Caco-2 (cell line): ENCODE data around the gene CD86. TPM values are rescaled to one million over a fixed set of nuclear protein-coding genes. Genes with fewer than 3 reads are reported as not detected.

Experiments used
- Bru-seq: library from RNA; stranded (reverse); fragments of 400-500 nt; gene quantifications from one replicate; lab custom pipeline; 2021; lab: Mats Ljungman, UMichigan
- BruChase-seq, 2 experiments: library from RNA; stranded (reverse); fragments of 400-500 nt; gene quantifications; one replicate each; lab custom pipeline; 2021; lab: Mats Ljungman, UMichigan
- BruUV-seq: library from RNA; stranded (reverse); fragments of 400-500 nt; replicated peaks from 2 replicates; lab custom pipeline; 2021; lab: Mats Ljungman, UMichigan
- CTCF ChIA-PET: fragments of 300-600 bp; sonication (Branson Sonifier 250); formaldehyde crosslinking; loops from one replicate; lab custom pipeline; 2022; ENCODE audit warnings: antibody characterized with exemption; lab: Charles Lee
- POLR2A ChIA-PET: fragments of 300-600 bp; sonication (Branson Sonifier 250); formaldehyde crosslinking; loops from one replicate; lab custom pipeline; 2022; ENCODE audit warnings: antibody characterized with exemption; lab: Charles Lee
- DNase-seq, 2 experiments: peaks; one replicate each; pipeline versions ENCODE4 v3.0.0 to v3.0.0-alpha.2; 2020 to 2022
- H3K27me3 ChIP-seq: replicated peaks from 2 replicates; pipeline ENCODE4 v1.6.0; 2011; ENCODE audit warnings: low read length; ENCODE audit not compliant: control insufficient read depth, insufficient read depth
- H3K36me3 ChIP-seq: 2 replicates; pipeline ENCODE4 v1.5.1; 2011; ENCODE audit warnings: low read length; ENCODE audit not compliant: control insufficient read depth, insufficient read depth
- H3K4me1 ChIP-seq: fragments of 250-450 bp; sonication (Bioruptor Pico); 2 replicates; pipeline ENCODE4 v1.5.1; 2020; ENCODE audit warnings: mild to moderate bottlenecking
- H3K4me3 ChIP-seq: 2 replicates; pipeline ENCODE4 v1.5.1; 2011; ENCODE audit warnings: low read depth, mild to moderate bottlenecking, control low read depth, low read length
- H3K9me3 ChIP-seq: fragments of 250-450 bp; sonication (Bioruptor Pico); 2 replicates; pipeline ENCODE4 v1.5.1; 2020; ENCODE audit warnings: mild to moderate bottlenecking, moderate library complexity
- H3K27ac Mint-ChIP-seq: one replicate; pipeline ENCODE4 v1.8.0; 2022; ENCODE audit warnings: mixed read lengths; ENCODE audit not compliant: unreplicated experiment
- H3K27me3 Mint-ChIP-seq: one replicate; pipeline ENCODE4 v1.8.0; 2022; ENCODE audit warnings: mixed read lengths; ENCODE audit not compliant: insufficient read depth, unreplicated experiment
- H3K36me3 Mint-ChIP-seq: one replicate; pipeline ENCODE4 v1.8.0; 2022; ENCODE audit warnings: mild to moderate bottlenecking, mixed read lengths; ENCODE audit not compliant: insufficient read depth, unreplicated experiment
- H3K4me1 Mint-ChIP-seq: one replicate; pipeline ENCODE4 v1.8.0; 2022; ENCODE audit warnings: low read depth, mixed read lengths; ENCODE audit not compliant: unreplicated experiment
- H3K4me3 Mint-ChIP-seq: one replicate; pipeline ENCODE4 v1.8.0; 2022; ENCODE audit warnings: mild to moderate bottlenecking, moderate library complexity, mixed read lengths; ENCODE audit not compliant: unreplicated experiment
- H3K9me3 Mint-ChIP-seq: one replicate; pipeline ENCODE4 v1.8.0; 2022; ENCODE audit warnings: mixed read lengths; ENCODE audit not compliant: unreplicated experiment
- intact Hi-C: fragments of 100-400 bp; cut with micrococcal nuclease; formaldehyde crosslinking; loops from one replicate; pipeline ENCODE4 v1.10.0; 2022; ENCODE audit not compliant: unreplicated experiment
- long read RNA-seq: library from polyadenylated mRNA; stranded (forward); transcript quantifications from one replicate; pipeline ENCODE4 v2.0.0, GENCODE V29; 2022
- total RNA-seq: library from RNA; stranded (reverse); gene quantifications from 2 replicates; pipeline ENCODE4 v1.2.3, GENCODE V29; 2022
- TF ChIP-seq, protein P1 (sequence below), 2 experiments: fragments of 200-600 bp in 1 of 2; IDR thresholded peaks; 1 replicate in 1 of 2; 2 replicates in 1 of 2; pipeline versions ENCODE4 v1.5.1 to v1.8.0; 2011 to 2022; ENCODE audit warnings: antibody characterized with exemption in 1 of 2, control low read depth in 1 of 2, inconsistent platforms in 1 of 2, low read depth in 1 of 2, low read length in 1 of 2, mild to moderate bottlenecking in 1 of 2, moderate library complexity in 1 of 2; ENCODE audit not compliant: insufficient read depth in 1 of 2, severe bottlenecking in 1 of 2, unreplicated experiment in 1 of 2

The CD86 gene, protein sequence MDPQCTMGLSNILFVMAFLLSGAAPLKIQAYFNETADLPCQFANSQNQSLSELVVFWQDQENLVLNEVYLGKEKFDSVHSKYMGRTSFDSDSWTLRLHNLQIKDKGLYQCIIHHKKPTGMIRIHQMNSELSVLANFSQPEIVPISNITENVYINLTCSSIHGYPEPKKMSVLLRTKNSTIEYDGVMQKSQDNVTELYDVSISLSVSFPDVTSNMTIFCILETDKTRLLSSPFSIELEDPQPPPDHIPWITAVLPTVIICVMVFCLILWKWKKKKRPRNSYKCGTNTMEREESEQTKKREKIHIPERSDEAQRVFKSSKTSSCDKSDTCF
- total RNA-seq (not detected in 2 replicates), Bru-seq, nascent RNA (percentile 10 among the genes with signal in this experiment), BruChase-seq, experiment 1, labeled RNA remaining after a 2-hour chase (percentile 6 among the genes with signal in this experiment), BruChase-seq, experiment 2, labeled RNA remaining after a 6-hour chase (percentile 6 among the genes with signal in this experiment)
- long read RNA-seq = 0 reads

DNA sequence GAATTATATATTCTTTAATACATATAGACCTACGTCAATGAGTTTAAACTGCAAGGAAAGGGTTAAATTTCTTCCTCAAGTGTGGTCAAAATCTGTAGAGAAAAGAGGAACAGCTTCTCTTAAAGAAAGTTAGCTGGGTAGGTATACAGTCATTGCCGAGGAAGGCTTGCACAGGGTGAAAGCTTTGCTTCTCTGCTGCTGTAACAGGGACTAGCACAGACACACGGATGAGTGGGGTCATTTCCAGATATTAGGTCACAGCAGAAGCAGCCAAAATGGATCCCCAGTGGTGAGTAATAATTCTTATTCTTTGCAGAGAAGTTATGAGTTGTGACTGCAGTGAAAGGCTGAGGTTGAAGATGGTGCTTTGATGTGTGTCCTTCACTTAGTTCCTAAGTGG lies at the start of gene CD86:
TSS of gene CD86 (plus strand) at position 148 of the 400 bp plus-strand sequence. CDS start at position 276, 128 bp downstream.
- Mint-ChIP-seq H3K4me1 (no peaks in the 10 kb centered on the region), H3K9me3 (no peaks in the 10 kb centered on the region), H3K27me3 (peaks cover 6% of the 10 kb centered on the region), H3K4me3 (no peak within 1 kb of the TSS), H3K36me3 (no peaks in the 10 kb centered on the region), H3K27ac (no peak within 1 kb of the TSS)
- H3K36me3 ChIP-seq = no peaks in the 10 kb centered on the region
- intact Hi-C loops = no loop called here
- H3K4me3 ChIP-seq = no peak within 1 kb of the TSS
- TF ChIP-seq, protein P1, sequence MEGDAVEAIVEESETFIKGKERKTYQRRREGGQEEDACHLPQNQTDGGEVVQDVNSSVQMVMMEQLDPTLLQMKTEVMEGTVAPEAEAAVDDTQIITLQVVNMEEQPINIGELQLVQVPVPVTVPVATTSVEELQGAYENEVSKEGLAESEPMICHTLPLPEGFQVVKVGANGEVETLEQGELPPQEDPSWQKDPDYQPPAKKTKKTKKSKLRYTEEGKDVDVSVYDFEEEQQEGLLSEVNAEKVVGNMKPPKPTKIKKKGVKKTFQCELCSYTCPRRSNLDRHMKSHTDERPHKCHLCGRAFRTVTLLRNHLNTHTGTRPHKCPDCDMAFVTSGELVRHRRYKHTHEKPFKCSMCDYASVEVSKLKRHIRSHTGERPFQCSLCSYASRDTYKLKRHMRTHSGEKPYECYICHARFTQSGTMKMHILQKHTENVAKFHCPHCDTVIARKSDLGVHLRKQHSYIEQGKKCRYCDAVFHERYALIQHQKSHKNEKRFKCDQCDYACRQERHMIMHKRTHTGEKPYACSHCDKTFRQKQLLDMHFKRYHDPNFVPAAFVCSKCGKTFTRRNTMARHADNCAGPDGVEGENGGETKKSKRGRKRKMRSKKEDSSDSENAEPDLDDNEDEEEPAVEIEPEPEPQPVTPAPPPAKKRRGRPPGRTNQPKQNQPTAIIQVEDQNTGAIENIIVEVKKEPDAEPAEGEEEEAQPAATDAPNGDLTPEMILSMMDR (IDR thresholded peaks at IDR 0.05; ENCODE audit: insufficient read depth in 1 of 2, low read depth in 1 of 2, low read length in 1 of 2, severe bottlenecking in 1 of 2, unreplicated experiment in 1 of 2) = no peak
- ChIA-PET CTCF (no interaction called here), POLR2A (no interaction called here)
- no peak for DNase-seq
- H3K27me3 ChIP-seq = no peaks in the 10 kb centered on the region
- H3K4me1 ChIP-seq = no peaks in the 10 kb centered on the region
- H3K9me3 ChIP-seq = no peaks in the 10 kb centered on the region
- BruUV-seq = no TSS peak

DNA sequence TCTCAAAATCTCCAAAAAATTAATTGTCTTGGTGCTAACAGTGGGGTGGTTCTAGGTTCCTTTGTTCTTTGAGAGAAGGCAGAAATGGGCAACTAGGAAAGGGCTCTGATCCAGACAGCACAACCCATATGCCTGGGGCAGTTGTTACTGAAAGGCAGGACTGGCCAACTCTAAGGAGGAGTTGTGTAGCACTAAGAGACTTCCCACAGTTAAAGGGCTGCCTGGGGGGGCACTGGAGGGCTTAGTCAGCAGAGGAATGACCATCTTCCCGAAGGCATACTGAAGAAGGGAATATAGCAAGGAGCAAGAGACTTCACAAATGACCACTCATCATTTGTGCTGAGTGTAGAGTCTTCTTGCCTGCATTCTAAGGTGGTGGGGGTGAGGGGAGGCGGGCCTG lies 48.9 kb upstream of the CD86 start:
- no peak for DNase-seq
- TF ChIP-seq, protein P1 (IDR thresholded peaks at IDR 0.05; ENCODE audit: insufficient read depth in 1 of 2, low read depth in 1 of 2, low read length in 1 of 2, severe bottlenecking in 1 of 2, unreplicated experiment in 1 of 2) = no peak
- no peaks in the 10 kb centered on the region for H3K36me3 Mint-ChIP-seq
- peaks cover 13% of the 10 kb centered on the region for H3K4me1 Mint-ChIP-seq
- H3K9me3 Mint-ChIP-seq = no peaks in the 10 kb centered on the region
- peaks cover 3% of the 10 kb centered on the region for H3K27me3 Mint-ChIP-seq
- POLR2A ChIA-PET = no interaction called here
- H3K4me3 Mint-ChIP-seq = no peak overlapping the region
- no peaks in the 10 kb centered on the region for H3K27me3 ChIP-seq
- no peak overlapping the region for H3K27ac Mint-ChIP-seq
- no peaks in the 10 kb centered on the region for H3K9me3 ChIP-seq
- no peak overlapping the region for H3K4me3 ChIP-seq
- H3K4me1 ChIP-seq = peaks cover 4% of the 10 kb centered on the region; the same call in 1 of the 2 replicates
- BruUV-seq = no TSS peak
- H3K36me3 ChIP-seq = no peaks in the 10 kb centered on the region
- intact Hi-C loops = no loop called here
- CTCF ChIA-PET = no interaction called here

DNA sequence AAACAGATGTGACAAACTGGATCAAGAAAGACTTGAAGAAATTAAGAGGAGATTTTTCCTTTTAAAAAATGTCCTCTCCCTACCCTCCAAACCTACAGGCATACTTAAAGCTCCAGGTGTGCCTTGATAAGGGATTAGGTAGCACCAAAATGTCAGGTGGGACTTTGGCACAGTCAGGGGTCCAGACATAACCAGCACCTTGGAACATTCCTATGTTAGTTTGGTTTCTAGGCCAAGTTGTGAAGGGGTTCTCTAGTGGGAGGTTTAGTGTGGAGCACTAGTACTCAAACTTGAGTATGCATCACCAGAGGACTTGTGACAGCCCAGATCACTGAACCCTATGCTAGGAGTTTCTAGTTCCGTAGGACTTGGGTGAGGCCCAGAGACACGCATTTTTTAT lies 47.0 kb upstream of the CD86 start:
- POLR2A ChIA-PET = no interaction called here

More for the DNA sequence above, 47.0 kb upstream of the CD86 start:
- Mint-ChIP-seq H3K4me3 (no peak overlapping the region), H3K4me1 (peaks cover 13% of the 10 kb centered on the region), H3K27ac (no peak overlapping the region), H3K36me3 (no peaks in the 10 kb centered on the region), H3K9me3 (no peaks in the 10 kb centered on the region), H3K27me3 (peaks cover 7% of the 10 kb centered on the region)
- no peak overlapping the region for H3K4me3 ChIP-seq
- DNase-seq = no peak
- H3K9me3 ChIP-seq = no peaks in the 10 kb centered on the region
- TF ChIP-seq, protein P1 (IDR thresholded peaks at IDR 0.05; ENCODE audit: insufficient read depth in 1 of 2, low read depth in 1 of 2, low read length in 1 of 2, severe bottlenecking in 1 of 2, unreplicated experiment in 1 of 2) = no peak
- H3K27me3 ChIP-seq = no peaks in the 10 kb centered on the region
- no peaks in the 10 kb centered on the region for H3K36me3 ChIP-seq
- CTCF ChIA-PET = interaction anchor here (1.2 kb wide), 1 partner anchor 94 kb away, joined by 3 read pairs; no protein-coding TSS in a partner anchor
- intact Hi-C loops = no loop called here
- no TSS peak for BruUV-seq
- no peaks in the 10 kb centered on the region for H3K4me1 ChIP-seq
